ENCODE data around the gene SOX8. TPM values are rescaled to one million over a fixed set of nuclear protein-coding genes. Genes with fewer than 3 reads are reported as not detected.

Gene SOX8
- total RNA-seq, 1 donor from 2014 or later: 0.98 TPM

DNA sequence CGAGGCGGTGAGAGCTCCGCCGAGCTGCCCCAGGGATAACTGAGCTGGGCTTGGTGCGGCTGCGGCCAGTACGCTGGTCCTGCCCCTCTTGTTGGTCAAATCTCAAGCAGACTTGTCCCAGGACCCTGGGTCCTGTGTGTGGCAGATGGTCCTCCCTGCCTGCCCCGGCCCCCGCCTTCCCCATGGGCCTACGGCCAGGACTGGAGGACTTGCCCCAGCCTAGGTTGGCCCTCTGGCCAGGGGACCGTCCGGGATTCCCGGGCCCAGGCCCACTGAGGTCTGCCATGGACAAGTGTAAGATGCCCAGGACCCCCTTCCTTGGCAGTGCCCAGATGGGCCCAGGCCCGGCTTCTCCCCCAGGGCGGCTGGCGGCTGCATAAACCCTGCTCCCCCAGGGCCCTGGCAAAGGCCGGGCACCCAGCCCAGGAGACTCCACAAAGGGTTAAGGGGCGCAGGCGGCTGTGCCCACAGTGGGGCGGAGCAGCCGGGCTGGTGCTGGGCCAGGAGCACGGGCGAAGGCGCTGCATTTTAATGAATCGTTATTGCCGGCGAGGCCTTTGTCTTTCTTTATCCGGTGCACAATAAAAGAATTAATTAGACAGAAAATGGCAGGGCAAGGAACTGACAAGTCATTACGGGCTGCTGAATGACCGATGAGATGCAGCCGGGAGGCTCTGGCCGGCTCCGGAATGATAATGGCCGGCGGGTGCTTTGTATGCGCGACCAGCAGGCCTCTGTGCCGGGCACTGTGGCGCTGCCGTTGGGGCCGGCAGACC lies 9.1 kb downstream of the SOX8 start:
- no peak for FAIRE-seq
- Mint-ChIP-seq H3K9me3 (ENCODE audit: unreplicated experiment) (peaks cover 6% of the 10 kb centered on the region), H3K4me1 (ENCODE audit: low read depth, unreplicated experiment) (no peaks in the 10 kb centered on the region), H3K36me3 (ENCODE audit: low read depth, unreplicated experiment) (no peaks in the 10 kb centered on the region), H3K4me3 (ENCODE audit: unreplicated experiment) (no peak overlapping the region), H3K27ac (ENCODE audit: unreplicated experiment) (no peak overlapping the region), H3K27me3 (ENCODE audit: low read depth, unreplicated experiment) (peaks cover 35% of the 10 kb centered on the region)
- peak; percentile 58 for TF ChIP-seq EZH2 (IDR thresholded peaks at IDR 0.05; ENCODE audit: insufficient read depth, low read length)
- TF ChIP-seq, protein P1, sequence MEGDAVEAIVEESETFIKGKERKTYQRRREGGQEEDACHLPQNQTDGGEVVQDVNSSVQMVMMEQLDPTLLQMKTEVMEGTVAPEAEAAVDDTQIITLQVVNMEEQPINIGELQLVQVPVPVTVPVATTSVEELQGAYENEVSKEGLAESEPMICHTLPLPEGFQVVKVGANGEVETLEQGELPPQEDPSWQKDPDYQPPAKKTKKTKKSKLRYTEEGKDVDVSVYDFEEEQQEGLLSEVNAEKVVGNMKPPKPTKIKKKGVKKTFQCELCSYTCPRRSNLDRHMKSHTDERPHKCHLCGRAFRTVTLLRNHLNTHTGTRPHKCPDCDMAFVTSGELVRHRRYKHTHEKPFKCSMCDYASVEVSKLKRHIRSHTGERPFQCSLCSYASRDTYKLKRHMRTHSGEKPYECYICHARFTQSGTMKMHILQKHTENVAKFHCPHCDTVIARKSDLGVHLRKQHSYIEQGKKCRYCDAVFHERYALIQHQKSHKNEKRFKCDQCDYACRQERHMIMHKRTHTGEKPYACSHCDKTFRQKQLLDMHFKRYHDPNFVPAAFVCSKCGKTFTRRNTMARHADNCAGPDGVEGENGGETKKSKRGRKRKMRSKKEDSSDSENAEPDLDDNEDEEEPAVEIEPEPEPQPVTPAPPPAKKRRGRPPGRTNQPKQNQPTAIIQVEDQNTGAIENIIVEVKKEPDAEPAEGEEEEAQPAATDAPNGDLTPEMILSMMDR (IDR thresholded peaks at IDR 0.05; ENCODE audit: insufficient read depth, low read depth, low read length): no peak
- Histone ChIP-seq H3K4me3 (ENCODE audit: insufficient read depth, low read depth, low read length) (no peak overlapping the region), H2AFZ (ENCODE audit: low read depth, low read length) (no peak overlapping the region), H3K79me2 (ENCODE audit: insufficient read depth, low read length) (no peaks in the 10 kb centered on the region), H4K20me1 (ENCODE audit: insufficient read depth, low read length) (peaks cover 6% of the 10 kb centered on the region), H3K4me2 (ENCODE audit: low read length) (no peak overlapping the region), H3K9ac (ENCODE audit: low read length) (no peak overlapping the region), H3K4me1 (ENCODE audit: insufficient read depth, low read length) (no peaks in the 10 kb centered on the region), H3K27ac (ENCODE audit: low read depth, low read length) (no peak overlapping the region), H3K27me3 (ENCODE audit: insufficient read depth, low read length) (peaks cover 47% of the 10 kb centered on the region), H3K36me3 (ENCODE audit: insufficient read depth, low read length) (no peaks in the 10 kb centered on the region), H3K9me3 (ENCODE audit: insufficient read depth, low read depth, low read length) (peaks cover 14% of the 10 kb centered on the region)
- no peak for DNase-seq (ENCODE audit: low read depth)

DNA sequence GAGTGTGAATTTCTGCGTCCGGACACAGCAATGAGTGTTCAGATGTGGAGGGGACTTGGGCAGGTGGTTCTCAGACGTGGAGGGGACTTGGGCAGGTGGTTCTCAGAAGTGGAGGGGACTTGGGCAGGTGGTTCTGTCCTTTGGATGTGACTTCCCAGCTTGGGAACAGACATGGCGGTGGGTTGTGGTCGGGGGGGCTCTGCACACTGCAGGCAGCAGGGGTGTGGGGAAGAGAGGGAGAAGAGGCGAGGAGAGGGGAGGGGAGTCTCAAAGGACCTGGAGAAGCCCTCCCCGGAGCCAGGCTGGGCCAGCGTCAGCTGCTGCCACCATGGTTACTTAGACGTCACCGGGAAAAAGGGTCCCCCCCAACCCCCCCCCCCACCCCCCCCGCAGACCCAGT lies 9.8 kb downstream of the SOX8 start:
- Mint-ChIP-seq H3K27ac (ENCODE audit: unreplicated experiment) (no peak overlapping the region), H3K4me3 (ENCODE audit: unreplicated experiment) (no peak overlapping the region), H3K27me3 (ENCODE audit: low read depth, unreplicated experiment) (peaks cover 29% of the 10 kb centered on the region), H3K36me3 (ENCODE audit: low read depth, unreplicated experiment) (no peaks in the 10 kb centered on the region), H3K9me3 (ENCODE audit: unreplicated experiment) (peaks cover 6% of the 10 kb centered on the region), H3K4me1 (ENCODE audit: low read depth, unreplicated experiment) (no peaks in the 10 kb centered on the region)
- H3K4me3 ChIP-seq (ENCODE audit: insufficient read depth, low read depth, low read length): no peak overlapping the region
- H3K9me3 ChIP-seq (ENCODE audit: insufficient read depth, low read depth, low read length): peaks cover 20% of the 10 kb centered on the region
- TF ChIP-seq, protein P1 (IDR thresholded peaks at IDR 0.05; ENCODE audit: insufficient read depth, low read depth, low read length): no peak
- TF ChIP-seq EZH2 (IDR thresholded peaks at IDR 0.05; ENCODE audit: insufficient read depth, low read length): no peak
- no peak for DNase-seq (ENCODE audit: low read depth)
- H3K27me3 ChIP-seq (ENCODE audit: insufficient read depth, low read length): peaks cover 41% of the 10 kb centered on the region
- FAIRE-seq: no peak
- no peaks in the 10 kb centered on the region for H3K4me1 ChIP-seq (ENCODE audit: insufficient read depth, low read length)
- no peak overlapping the region for H3K4me2 ChIP-seq (ENCODE audit: low read length)
- no peaks in the 10 kb centered on the region for H3K36me3 ChIP-seq (ENCODE audit: insufficient read depth, low read length)
- H3K9ac ChIP-seq (ENCODE audit: low read length): no peak overlapping the region
- H2AFZ ChIP-seq (ENCODE audit: low read depth, low read length): no peak overlapping the region
- H4K20me1 ChIP-seq (ENCODE audit: insufficient read depth, low read length): peaks cover 6% of the 10 kb centered on the region
- H3K27ac ChIP-seq (ENCODE audit: low read depth, low read length): no peak overlapping the region
- no peaks in the 10 kb centered on the region for H3K79me2 ChIP-seq (ENCODE audit: insufficient read depth, low read length)

DNA sequence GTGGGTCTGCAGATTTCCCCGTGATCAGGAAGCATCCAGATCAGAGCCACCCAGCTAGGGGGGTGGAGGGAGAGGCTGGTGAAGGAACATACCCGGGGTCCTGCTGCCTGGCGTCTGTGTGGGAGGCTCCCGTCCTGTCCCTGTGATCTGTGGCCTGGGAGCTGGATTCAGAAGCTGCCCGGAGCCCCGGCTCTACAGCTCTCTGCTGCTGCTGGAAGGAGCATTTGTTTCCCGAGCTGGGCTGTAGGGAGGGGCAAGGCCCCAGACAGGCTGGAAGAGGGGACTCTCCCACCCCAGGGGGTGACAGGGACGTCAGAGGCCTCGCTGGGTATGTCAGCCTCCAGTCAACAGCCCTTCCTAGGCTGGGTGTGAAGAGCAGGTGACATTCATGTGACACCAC lies 10.2 kb downstream of the SOX8 start:
- no peak for TF ChIP-seq EZH2 (IDR thresholded peaks at IDR 0.05; ENCODE audit: insufficient read depth, low read length)
- TF ChIP-seq, protein P1 (IDR thresholded peaks at IDR 0.05; ENCODE audit: insufficient read depth, low read depth, low read length): no peak
- Histone ChIP-seq H3K4me2 (ENCODE audit: low read length) (no peak overlapping the region), H2AFZ (ENCODE audit: low read depth, low read length) (no peak overlapping the region), H3K79me2 (ENCODE audit: insufficient read depth, low read length) (no peaks in the 10 kb centered on the region), H3K4me3 (ENCODE audit: insufficient read depth, low read depth, low read length) (no peak overlapping the region), H3K9ac (ENCODE audit: low read length) (no peak overlapping the region), H3K9me3 (ENCODE audit: insufficient read depth, low read depth, low read length) (peaks cover 25% of the 10 kb centered on the region), H3K36me3 (ENCODE audit: insufficient read depth, low read length) (no peaks in the 10 kb centered on the region), H4K20me1 (ENCODE audit: insufficient read depth, low read length) (peaks cover 6% of the 10 kb centered on the region), H3K27me3 (ENCODE audit: insufficient read depth, low read length) (peaks cover 41% of the 10 kb centered on the region), H3K4me1 (ENCODE audit: insufficient read depth, low read length) (no peaks in the 10 kb centered on the region), H3K27ac (ENCODE audit: low read depth, low read length) (no peak overlapping the region)
- peaks cover 6% of the 10 kb centered on the region for H3K9me3 Mint-ChIP-seq (ENCODE audit: unreplicated experiment)
- H3K36me3 Mint-ChIP-seq (ENCODE audit: low read depth, unreplicated experiment): no peaks in the 10 kb centered on the region
- no peak for DNase-seq (ENCODE audit: low read depth)
- H3K27ac Mint-ChIP-seq (ENCODE audit: unreplicated experiment): no peak overlapping the region
- peaks cover 1% of the 10 kb centered on the region for H3K4me1 Mint-ChIP-seq (ENCODE audit: low read depth, unreplicated experiment)
- no peak for FAIRE-seq
- H3K27me3 Mint-ChIP-seq (ENCODE audit: low read depth, unreplicated experiment): peaks cover 30% of the 10 kb centered on the region
- H3K4me3 Mint-ChIP-seq (ENCODE audit: unreplicated experiment): no peak overlapping the region
